ENCODE data around the gene RGS16. TPM values are rescaled to one million over a fixed set of nuclear protein-coding genes. Genes with fewer than 3 reads are reported as not detected.

The RGS16 gene
- total RNA-seq, 1 donor from 2014 or later, result 12.5 TPM

DNA sequence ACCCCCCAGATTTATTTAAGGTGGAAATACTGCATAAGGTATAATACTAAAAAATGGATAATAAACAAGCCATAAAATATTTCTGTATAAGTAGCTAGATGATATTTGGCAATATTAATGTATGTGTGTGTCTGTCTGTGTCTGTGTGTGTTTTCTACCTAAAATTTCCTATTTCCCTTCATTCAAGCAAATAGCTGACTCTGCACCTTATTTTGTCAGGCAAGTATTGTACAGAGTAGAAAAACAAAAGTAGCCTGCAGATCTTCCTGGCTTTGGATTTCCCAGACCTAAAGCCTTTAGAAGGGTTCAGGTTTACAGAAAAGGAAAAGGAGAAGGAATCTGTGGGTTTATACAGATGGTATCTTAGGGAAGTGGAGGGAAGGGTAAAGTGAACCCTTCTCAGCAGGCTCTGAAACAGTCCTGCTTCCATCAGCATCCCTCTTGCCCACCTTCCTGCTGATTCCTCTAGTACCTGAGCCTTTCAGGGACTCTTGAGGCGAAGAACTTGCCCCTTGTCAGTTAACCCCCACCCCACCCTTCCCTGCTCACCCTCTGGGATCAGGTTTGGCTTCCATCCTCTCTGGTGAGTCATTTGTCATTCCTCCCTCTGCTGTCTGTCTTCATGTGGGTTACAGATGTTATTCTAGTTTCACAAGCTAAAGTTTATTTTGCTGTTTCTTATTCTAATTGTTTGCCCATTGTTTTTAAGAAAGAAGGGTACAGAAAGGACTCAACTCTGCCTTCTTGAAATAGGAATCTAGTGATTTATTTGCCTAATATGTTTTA lies 21.7 kb upstream of the RGS16 start:
- Histone ChIP-seq H3K79me2 (ENCODE audit: low read depth) (no peaks in the 10 kb centered on the region), H3K4me3 (no peak overlapping the region), H3K9ac (no peak overlapping the region), H3K4me2 (no peak overlapping the region), H4K20me1 (ENCODE audit: low read depth) (no peaks in the 10 kb centered on the region), H3K9me3 (ENCODE audit: low read depth) (no peaks in the 10 kb centered on the region), H3K4me1 (peaks cover 23% of the 10 kb centered on the region), H2AFZ (replicated peaks) (no peak overlapping the region), H3K27ac (no peak overlapping the region), H3F3A (ENCODE audit: low read depth) (no peaks in the 10 kb centered on the region), H3K27me3 (no peaks in the 10 kb centered on the region), H3K36me3 (no peaks in the 10 kb centered on the region)
- Mint-ChIP-seq H3K27ac (no peak overlapping the region), H3K27me3 (ENCODE audit: insufficient read depth, low read depth) (peaks cover 3% of the 10 kb centered on the region), H3K9me3 (no peaks in the 10 kb centered on the region), H3K4me1 (peaks cover 30% of the 10 kb centered on the region), H3K36me3 (no peaks in the 10 kb centered on the region), H3K4me3 (no peak overlapping the region)
- no peak for DNase-seq (ENCODE audit: low spot score)
- TF ChIP-seq, protein P1, sequence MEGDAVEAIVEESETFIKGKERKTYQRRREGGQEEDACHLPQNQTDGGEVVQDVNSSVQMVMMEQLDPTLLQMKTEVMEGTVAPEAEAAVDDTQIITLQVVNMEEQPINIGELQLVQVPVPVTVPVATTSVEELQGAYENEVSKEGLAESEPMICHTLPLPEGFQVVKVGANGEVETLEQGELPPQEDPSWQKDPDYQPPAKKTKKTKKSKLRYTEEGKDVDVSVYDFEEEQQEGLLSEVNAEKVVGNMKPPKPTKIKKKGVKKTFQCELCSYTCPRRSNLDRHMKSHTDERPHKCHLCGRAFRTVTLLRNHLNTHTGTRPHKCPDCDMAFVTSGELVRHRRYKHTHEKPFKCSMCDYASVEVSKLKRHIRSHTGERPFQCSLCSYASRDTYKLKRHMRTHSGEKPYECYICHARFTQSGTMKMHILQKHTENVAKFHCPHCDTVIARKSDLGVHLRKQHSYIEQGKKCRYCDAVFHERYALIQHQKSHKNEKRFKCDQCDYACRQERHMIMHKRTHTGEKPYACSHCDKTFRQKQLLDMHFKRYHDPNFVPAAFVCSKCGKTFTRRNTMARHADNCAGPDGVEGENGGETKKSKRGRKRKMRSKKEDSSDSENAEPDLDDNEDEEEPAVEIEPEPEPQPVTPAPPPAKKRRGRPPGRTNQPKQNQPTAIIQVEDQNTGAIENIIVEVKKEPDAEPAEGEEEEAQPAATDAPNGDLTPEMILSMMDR (IDR thresholded peaks at IDR 0.05), result no peak
- TF ChIP-seq EZH2 (IDR thresholded peaks at IDR 0.05) (no peak), EZH2phosphoT487 (IDR thresholded peaks at IDR 0.05) (no peak)

DNA sequence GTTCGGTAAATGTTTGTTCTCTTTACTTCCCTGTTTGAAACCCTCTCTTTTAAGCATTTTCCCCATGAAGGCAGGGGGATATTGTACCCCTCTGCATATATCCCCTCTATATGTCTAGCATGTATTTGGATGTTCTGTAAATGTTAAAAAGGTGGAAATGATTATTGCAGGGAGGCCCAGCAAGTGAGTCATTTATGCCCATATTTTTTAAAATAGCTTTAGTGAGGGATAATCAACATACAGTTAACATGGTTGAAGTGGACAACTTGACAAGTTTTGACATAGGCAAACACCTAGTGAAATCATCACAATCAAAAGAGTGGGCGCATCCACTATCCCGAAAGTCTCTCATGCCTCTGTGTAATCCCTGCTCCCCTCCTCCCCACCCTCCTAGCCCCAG lies 20.8 kb upstream of the RGS16 start:
- Histone ChIP-seq H2AFZ (replicated peaks) (no peak overlapping the region), H3K27ac (no peak overlapping the region), H3K4me2 (no peak overlapping the region), H3F3A (ENCODE audit: low read depth) (no peaks in the 10 kb centered on the region), H3K79me2 (ENCODE audit: low read depth) (no peaks in the 10 kb centered on the region), H3K36me3 (no peaks in the 10 kb centered on the region), H3K4me1 (peaks cover 14% of the 10 kb centered on the region), H3K9me3 (ENCODE audit: low read depth) (no peaks in the 10 kb centered on the region), H3K9ac (no peak overlapping the region), H3K27me3 (no peaks in the 10 kb centered on the region), H3K4me3 (no peak overlapping the region), H4K20me1 (ENCODE audit: low read depth) (no peaks in the 10 kb centered on the region)
- TF ChIP-seq, protein P1 (IDR thresholded peaks at IDR 0.05), result no peak
- TF ChIP-seq EZH2phosphoT487 (IDR thresholded peaks at IDR 0.05) (no peak), EZH2 (IDR thresholded peaks at IDR 0.05) (no peak)
- peaks cover 3% of the 10 kb centered on the region for H3K9me3 Mint-ChIP-seq
- H3K27me3 Mint-ChIP-seq (ENCODE audit: insufficient read depth, low read depth), result peaks cover 6% of the 10 kb centered on the region
- no peak overlapping the region for H3K4me3 Mint-ChIP-seq
- H3K36me3 Mint-ChIP-seq, result no peaks in the 10 kb centered on the region
- H3K4me1 Mint-ChIP-seq, result peaks cover 21% of the 10 kb centered on the region
- no peak overlapping the region for H3K27ac Mint-ChIP-seq
- DNase-seq (ENCODE audit: low spot score), result no peak

DNA sequence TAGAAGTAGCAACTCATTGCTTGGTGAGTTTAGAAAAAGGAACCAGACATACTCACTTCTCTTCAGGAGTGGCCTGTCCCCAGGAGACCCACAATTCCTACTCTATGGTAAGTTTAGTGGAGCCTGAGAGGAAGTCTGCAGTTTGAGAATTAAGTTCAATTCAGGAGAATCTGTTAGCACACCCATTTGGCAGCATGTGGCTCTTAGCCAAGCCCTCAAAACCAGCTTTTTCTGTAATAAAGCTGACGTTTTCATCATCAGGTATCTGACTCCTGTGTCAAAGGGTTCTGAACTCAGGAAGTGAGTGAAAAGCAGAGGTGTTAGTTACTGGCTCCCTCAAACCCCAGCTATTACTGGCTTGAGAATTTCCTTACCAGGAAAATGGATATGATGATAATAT lies 20.4 kb upstream of the RGS16 start:
- Histone ChIP-seq H3K4me1 (peaks cover 10% of the 10 kb centered on the region), H3K27ac (no peak overlapping the region), H3F3A (ENCODE audit: low read depth) (no peaks in the 10 kb centered on the region), H3K9me3 (ENCODE audit: low read depth) (no peaks in the 10 kb centered on the region), H3K79me2 (ENCODE audit: low read depth) (no peaks in the 10 kb centered on the region), H3K4me3 (no peak overlapping the region), H3K27me3 (no peaks in the 10 kb centered on the region), H3K4me2 (no peak overlapping the region), H3K36me3 (no peaks in the 10 kb centered on the region), H3K9ac (no peak overlapping the region), H2AFZ (replicated peaks) (no peak overlapping the region), H4K20me1 (ENCODE audit: low read depth) (no peaks in the 10 kb centered on the region)
- TF ChIP-seq, protein P1 (IDR thresholded peaks at IDR 0.05), result no peak
- TF ChIP-seq EZH2 (IDR thresholded peaks at IDR 0.05) (no peak), EZH2phosphoT487 (IDR thresholded peaks at IDR 0.05) (no peak)
- H3K27ac Mint-ChIP-seq, result no peak overlapping the region
- H3K27me3 Mint-ChIP-seq (ENCODE audit: insufficient read depth, low read depth), result peaks cover 6% of the 10 kb centered on the region
- peaks cover 16% of the 10 kb centered on the region for H3K4me1 Mint-ChIP-seq
- no peak overlapping the region for H3K4me3 Mint-ChIP-seq
- H3K36me3 Mint-ChIP-seq, result no peaks in the 10 kb centered on the region
- no peak for DNase-seq (ENCODE audit: low spot score)
- peaks cover 4% of the 10 kb centered on the region for H3K9me3 Mint-ChIP-seq

Data from neural progenitor cell (in vitro differentiated cells).